ENCODE results near the gene TPM4.
"Not testable (repeated sequence)": the region's sequence is repeated elsewhere in the genome, so short reads cannot be mapped to it uniquely, and the experiment has no call there.

TPM4 gene

GRCh38 chr19:16096280-16096855 lies 20.1 kb downstream of the TPM4 start:
- no peaks in the 10 kb centered on the region for H3K4me1 ChIP-seq (ENCODE audit: control insufficient read depth, insufficient read depth, low read length)
- H3K36me3 ChIP-seq (ENCODE audit: control insufficient read depth, insufficient read depth, low read length) = peaks cover 66% of the 10 kb centered on the region
- H3K9ac ChIP-seq (ENCODE audit: low read length) = no peak overlapping the region
- H3K27me3 ChIP-seq (ENCODE audit: control insufficient read depth, insufficient read depth, low read length) = no peaks in the 10 kb centered on the region
- no peak overlapping the region for H3K4me3 ChIP-seq (ENCODE audit: low read length)
- peak overlapping the region; percentile 25 for H3K27ac ChIP-seq (ENCODE audit: low read depth, low read length)

GRCh38 chr19:16098416-16098768 lies 22.1 kb downstream of the TPM4 start:
- peaks cover 54% of the 10 kb centered on the region for H3K36me3 ChIP-seq (ENCODE audit: control insufficient read depth, insufficient read depth, low read length)
- no peak overlapping the region for H3K9ac ChIP-seq (ENCODE audit: low read length)
- no peak overlapping the region for H3K4me3 ChIP-seq (ENCODE audit: low read length)
- no peaks in the 10 kb centered on the region for H3K27me3 ChIP-seq (ENCODE audit: control insufficient read depth, insufficient read depth, low read length)
- no peak overlapping the region for H3K27ac ChIP-seq (ENCODE audit: low read depth, low read length)
- no peaks in the 10 kb centered on the region for H3K4me1 ChIP-seq (ENCODE audit: control insufficient read depth, insufficient read depth, low read length)

- Histone ChIP-seq H3K4me3 (ENCODE audit: low read length) (no peak overlapping the region), H3K36me3 (ENCODE audit: control insufficient read depth, insufficient read depth, low read length) (peaks cover 51% of the 10 kb centered on the region), H3K27me3 (ENCODE audit: control insufficient read depth, insufficient read depth, low read length) (no peaks in the 10 kb centered on the region), H3K4me1 (ENCODE audit: control insufficient read depth, insufficient read depth, low read length) (no peaks in the 10 kb centered on the region), H3K27ac (ENCODE audit: low read depth, low read length) (no peak overlapping the region), H3K9ac (ENCODE audit: low read length) (no peak overlapping the region)
These were observed 22.5 kb downstream of the TPM4 start for GRCh38 chr19:16098821-16099220.

- H3K27me3 ChIP-seq (ENCODE audit: control insufficient read depth, insufficient read depth, low read length); H3K27ac ChIP-seq (ENCODE audit: low read depth, low read length); H3K4me1 ChIP-seq (ENCODE audit: control insufficient read depth, insufficient read depth, low read length); H3K9ac ChIP-seq (ENCODE audit: low read length); H3K4me3 ChIP-seq (ENCODE audit: low read length): not testable (repeated sequence)
- H3K36me3 ChIP-seq (ENCODE audit: control insufficient read depth, insufficient read depth, low read length) = peaks cover 51% of the 10 kb centered on the region
These were observed 23.1 kb downstream of the TPM4 start for GRCh38 chr19:16099314-16099965.

- H3K27me3 ChIP-seq (ENCODE audit: control insufficient read depth, insufficient read depth, low read length) = no peaks in the 10 kb centered on the region
- H3K9ac ChIP-seq (ENCODE audit: low read length) = no peak overlapping the region
- no peak overlapping the region for H3K27ac ChIP-seq (ENCODE audit: low read depth, low read length)
- peaks cover 42% of the 10 kb centered on the region for H3K36me3 ChIP-seq (ENCODE audit: control insufficient read depth, insufficient read depth, low read length)
- H3K4me1 ChIP-seq (ENCODE audit: control insufficient read depth, insufficient read depth, low read length) = no peaks in the 10 kb centered on the region
- H3K4me3 ChIP-seq (ENCODE audit: low read length) = no peak overlapping the region
These were observed 24.2 kb downstream of the TPM4 start for GRCh38 chr19:16100524-16100923.

GRCh38 chr19:16104722-16105121 lies 28.4 kb downstream of the TPM4 start:
- Histone ChIP-seq H3K4me3 (ENCODE audit: low read length) (no peak overlapping the region), H3K36me3 (ENCODE audit: control insufficient read depth, insufficient read depth, low read length) (peaks cover 14% of the 10 kb centered on the region), H3K9ac (ENCODE audit: low read length) (no peak overlapping the region), H3K27me3 (ENCODE audit: control insufficient read depth, insufficient read depth, low read length) (no peaks in the 10 kb centered on the region), H3K4me1 (ENCODE audit: control insufficient read depth, insufficient read depth, low read length) (no peaks in the 10 kb centered on the region), H3K27ac (ENCODE audit: low read depth, low read length) (no peak overlapping the region)

- Histone ChIP-seq H3K36me3 (ENCODE audit: control insufficient read depth, insufficient read depth, low read length) (peaks cover 8% of the 10 kb centered on the region), H3K27ac (ENCODE audit: low read depth, low read length) (no peak overlapping the region), H3K4me3 (ENCODE audit: low read length) (no peak overlapping the region), H3K27me3 (ENCODE audit: control insufficient read depth, insufficient read depth, low read length) (no peaks in the 10 kb centered on the region), H3K9ac (ENCODE audit: low read length) (no peak overlapping the region), H3K4me1 (ENCODE audit: control insufficient read depth, insufficient read depth, low read length) (no peaks in the 10 kb centered on the region)
These were observed 29.8 kb downstream of the TPM4 start for GRCh38 chr19:16106121-16106520.

GRCh38 chr19:16111160-16111908 lies 35.0 kb downstream of the TPM4 start, which contains the start of gene RAB8A:
RAB8A (plus strand) TSS chr19:16111889; CDS start chr19:16111902, 13 bp downstream.
- Histone ChIP-seq H3K27ac (ENCODE audit: low read depth, low read length) (peak within 1 kb of the TSS; percentile 89), H3K4me1 (ENCODE audit: control insufficient read depth, insufficient read depth, low read length) (peaks cover 5% of the 10 kb centered on the region), H3K9ac (ENCODE audit: low read length) (peak within 1 kb of the TSS; percentile 89), H3K36me3 (ENCODE audit: control insufficient read depth, insufficient read depth, low read length) (no peaks in the 10 kb centered on the region), H3K4me3 (ENCODE audit: low read length) (peak within 1 kb of the TSS; percentile 95), H3K27me3 (ENCODE audit: control insufficient read depth, insufficient read depth, low read length) (no peaks in the 10 kb centered on the region)

- peaks cover 5% of the 10 kb centered on the region for H3K4me1 ChIP-seq (ENCODE audit: control insufficient read depth, insufficient read depth, low read length)
- H3K36me3 ChIP-seq (ENCODE audit: control insufficient read depth, insufficient read depth, low read length) = no peaks in the 10 kb centered on the region
- no peaks in the 10 kb centered on the region for H3K27me3 ChIP-seq (ENCODE audit: control insufficient read depth, insufficient read depth, low read length)
- peak overlapping the region; percentile 89 for H3K27ac ChIP-seq (ENCODE audit: low read depth, low read length)
- peak overlapping the region; percentile 89 for H3K9ac ChIP-seq (ENCODE audit: low read length)
- peak overlapping the region; percentile 95 for H3K4me3 ChIP-seq (ENCODE audit: low read length)
These were observed 35.8 kb downstream of the TPM4 start for GRCh38 chr19:16111909-16112752.

GRCh38 chr19:16112778-16113177 lies 36.5 kb downstream of the TPM4 start:
- H3K27ac ChIP-seq (ENCODE audit: low read depth, low read length) = no peak overlapping the region
- peak overlapping the region; percentile 95 for H3K4me3 ChIP-seq (ENCODE audit: low read length)
- H3K9ac ChIP-seq (ENCODE audit: low read length) = no peak overlapping the region
- peaks cover 5% of the 10 kb centered on the region for H3K4me1 ChIP-seq (ENCODE audit: control insufficient read depth, insufficient read depth, low read length)
- peaks cover 2% of the 10 kb centered on the region for H3K36me3 ChIP-seq (ENCODE audit: control insufficient read depth, insufficient read depth, low read length)
- no peaks in the 10 kb centered on the region for H3K27me3 ChIP-seq (ENCODE audit: control insufficient read depth, insufficient read depth, low read length)

- no peak overlapping the region for H3K4me3 ChIP-seq (ENCODE audit: low read length)
- peaks cover 10% of the 10 kb centered on the region for H3K36me3 ChIP-seq (ENCODE audit: control insufficient read depth, insufficient read depth, low read length)
- peaks cover 5% of the 10 kb centered on the region for H3K4me1 ChIP-seq (ENCODE audit: control insufficient read depth, insufficient read depth, low read length)
- no peak overlapping the region for H3K9ac ChIP-seq (ENCODE audit: low read length)
- no peaks in the 10 kb centered on the region for H3K27me3 ChIP-seq (ENCODE audit: control insufficient read depth, insufficient read depth, low read length)
- H3K27ac ChIP-seq (ENCODE audit: low read depth, low read length) = no peak overlapping the region
These were observed 37.4 kb downstream of the TPM4 start for GRCh38 chr19:16113727-16114126.
